GM12878 (cell line): ENCODE measurements around the gene METAP1D. TPM values are rescaled to one million over a fixed set of nuclear protein-coding genes. Genes with fewer than 3 reads are reported as not detected.

Experiments
- PBX3 ChIP-seq: IDR thresholded peaks from 2 replicates; pipeline ENCODE4 v1.6.1; 2011; ENCODE audit warnings: mild to moderate bottlenecking, low read depth, low read length, moderate library complexity; ENCODE audit not compliant: insufficient replicate concordance
- SMAD1 ChIP-seq: fragments of 450-650 bp; IDR thresholded peaks from 2 replicates; pipeline ENCODE4 v1.6.1; 2018; ENCODE audit warnings: mild to moderate bottlenecking, low read depth; ENCODE audit not compliant: partially characterized antibody
- polyA plus RNA-seq, 11 experiments: library from polyadenylated mRNA; depleted of rRNA in 4 of 11; unstranded in 6 of 11; stranded (reverse) in 5 of 11; fragments of >200 nt; fragmentation: Nextera tagmentation in 4 of 11; fragmentation: Illumina TruSeq in 1 of 11; extraction: Ambion mirVana in 4 of 11; extraction: Trizol in 1 of 11; gene quantifications; 1 replicate in 1 of 11; 2 replicates in 10 of 11; pipeline versions ENCODE4 v1.2.1 to v1.2.3, GENCODE V29; 2011 to 2016; ENCODE audit warnings: inconsistent platforms in 2 of 11, missing spikeins in 2 of 11, low read depth in 1 of 11
- total RNA-seq, 4 experiments: library from RNA; depleted of rRNA in 3 of 4; stranded (reverse); fragments of >200 nt in 3 of 4; fragmentation: Illumina TruSeq in 1 of 4; extraction: Trizol in 1 of 4; gene quantifications; 2 replicates each; pipeline versions ENCODE4 v1.2.1 to v1.2.3, GENCODE V29; 2013 to 2021
- TF ChIP-seq, protein P1 (sequence below): fragments of 450-650 bp; IDR thresholded peaks from 2 replicates; pipeline ENCODE4 v1.6.1; 2017; ENCODE audit warnings: mild to moderate bottlenecking, moderate library complexity

The METAP1D gene
- total and polyA plus RNA-seq, 10 of the 15 experiments (the other 5 are each of a cell fraction or from before 2014, with no cell fraction given) = 4.5 to 12.1 (median 7.8) TPM

GRCh38 chr2:172100935-172101820 lies 101.4 kb downstream of the METAP1D start (continued):
- TF ChIP-seq SMAD1 (no peak), PBX3 (no peak)
- TF ChIP-seq, protein P1, sequence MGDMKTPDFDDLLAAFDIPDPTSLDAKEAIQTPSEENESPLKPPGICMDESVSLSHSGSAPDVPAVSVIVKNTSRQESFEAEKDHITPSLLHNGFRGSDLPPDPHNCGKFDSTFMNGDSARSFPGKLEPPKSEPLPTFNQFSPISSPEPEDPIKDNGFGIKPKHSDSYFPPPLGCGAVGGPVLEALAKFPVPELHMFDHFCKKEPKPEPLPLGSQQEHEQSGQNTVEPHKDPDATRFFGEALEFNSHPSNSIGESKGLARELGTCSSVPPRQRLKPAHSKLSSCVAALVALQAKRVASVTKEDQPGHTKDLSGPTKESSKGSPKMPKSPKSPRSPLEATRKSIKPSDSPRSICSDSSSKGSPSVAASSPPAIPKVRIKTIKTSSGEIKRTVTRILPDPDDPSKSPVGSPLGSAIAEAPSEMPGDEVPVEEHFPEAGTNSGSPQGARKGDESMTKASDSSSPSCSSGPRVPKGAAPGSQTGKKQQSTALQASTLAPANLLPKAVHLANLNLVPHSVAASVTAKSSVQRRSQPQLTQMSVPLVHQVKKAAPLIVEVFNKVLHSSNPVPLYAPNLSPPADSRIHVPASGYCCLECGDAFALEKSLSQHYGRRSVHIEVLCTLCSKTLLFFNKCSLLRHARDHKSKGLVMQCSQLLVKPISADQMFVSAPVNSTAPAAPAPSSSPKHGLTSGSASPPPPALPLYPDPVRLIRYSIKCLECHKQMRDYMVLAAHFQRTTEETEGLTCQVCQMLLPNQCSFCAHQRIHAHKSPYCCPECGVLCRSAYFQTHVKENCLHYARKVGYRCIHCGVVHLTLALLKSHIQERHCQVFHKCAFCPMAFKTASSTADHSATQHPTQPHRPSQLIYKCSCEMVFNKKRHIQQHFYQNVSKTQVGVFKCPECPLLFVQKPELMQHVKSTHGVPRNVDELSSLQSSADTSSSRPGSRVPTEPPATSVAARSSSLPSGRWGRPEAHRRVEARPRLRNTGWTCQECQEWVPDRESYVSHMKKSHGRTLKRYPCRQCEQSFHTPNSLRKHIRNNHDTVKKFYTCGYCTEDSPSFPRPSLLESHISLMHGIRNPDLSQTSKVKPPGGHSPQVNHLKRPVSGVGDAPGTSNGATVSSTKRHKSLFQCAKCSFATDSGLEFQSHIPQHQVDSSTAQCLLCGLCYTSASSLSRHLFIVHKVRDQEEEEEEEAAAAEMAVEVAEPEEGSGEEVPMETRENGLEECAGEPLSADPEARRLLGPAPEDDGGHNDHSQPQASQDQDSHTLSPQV = no peak
